Panc1 (cell line): ENCODE results near the gene SEC14L2.

Experiments used
- CTCF ChIP-seq: fragments of 450-650 bp; IDR thresholded peaks from 2 replicates; pipeline ENCODE4 v1.5.1; 2017; ENCODE audit warnings: mild to moderate bottlenecking
- SIN3A ChIP-seq: IDR thresholded peaks from 2 replicates; pipeline ENCODE4 v1.6.1; 2012; ENCODE audit warnings: low read depth, mild to moderate bottlenecking, low read length, moderate library complexity, borderline replicate concordance; ENCODE audit not compliant: insufficient read depth
- TF ChIP-seq, protein P1 (sequence below), 2 experiments: IDR thresholded peaks; 2 replicates each; pipeline ENCODE4 v1.6.1; 2011 to 2012; ENCODE audit warnings: low read depth in 2 of 2, control low read depth in 1 of 2, low read length in 1 of 2, mild to moderate bottlenecking in 1 of 2, moderate library complexity in 1 of 2; ENCODE audit not compliant: insufficient read depth in 1 of 2

- TF ChIP-seq CTCF (no peak), SIN3A (no peak)
- TF ChIP-seq, protein P1, sequence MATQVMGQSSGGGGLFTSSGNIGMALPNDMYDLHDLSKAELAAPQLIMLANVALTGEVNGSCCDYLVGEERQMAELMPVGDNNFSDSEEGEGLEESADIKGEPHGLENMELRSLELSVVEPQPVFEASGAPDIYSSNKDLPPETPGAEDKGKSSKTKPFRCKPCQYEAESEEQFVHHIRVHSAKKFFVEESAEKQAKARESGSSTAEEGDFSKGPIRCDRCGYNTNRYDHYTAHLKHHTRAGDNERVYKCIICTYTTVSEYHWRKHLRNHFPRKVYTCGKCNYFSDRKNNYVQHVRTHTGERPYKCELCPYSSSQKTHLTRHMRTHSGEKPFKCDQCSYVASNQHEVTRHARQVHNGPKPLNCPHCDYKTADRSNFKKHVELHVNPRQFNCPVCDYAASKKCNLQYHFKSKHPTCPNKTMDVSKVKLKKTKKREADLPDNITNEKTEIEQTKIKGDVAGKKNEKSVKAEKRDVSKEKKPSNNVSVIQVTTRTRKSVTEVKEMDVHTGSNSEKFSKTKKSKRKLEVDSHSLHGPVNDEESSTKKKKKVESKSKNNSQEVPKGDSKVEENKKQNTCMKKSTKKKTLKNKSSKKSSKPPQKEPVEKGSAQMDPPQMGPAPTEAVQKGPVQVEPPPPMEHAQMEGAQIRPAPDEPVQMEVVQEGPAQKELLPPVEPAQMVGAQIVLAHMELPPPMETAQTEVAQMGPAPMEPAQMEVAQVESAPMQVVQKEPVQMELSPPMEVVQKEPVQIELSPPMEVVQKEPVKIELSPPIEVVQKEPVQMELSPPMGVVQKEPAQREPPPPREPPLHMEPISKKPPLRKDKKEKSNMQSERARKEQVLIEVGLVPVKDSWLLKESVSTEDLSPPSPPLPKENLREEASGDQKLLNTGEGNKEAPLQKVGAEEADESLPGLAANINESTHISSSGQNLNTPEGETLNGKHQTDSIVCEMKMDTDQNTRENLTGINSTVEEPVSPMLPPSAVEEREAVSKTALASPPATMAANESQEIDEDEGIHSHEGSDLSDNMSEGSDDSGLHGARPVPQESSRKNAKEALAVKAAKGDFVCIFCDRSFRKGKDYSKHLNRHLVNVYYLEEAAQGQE (IDR thresholded peaks at IDR 0.05; ENCODE audit: insufficient read depth in 1 of 2, low read depth in 2 of 2, low read length in 1 of 2), result no peak
Observed at GRCh38 chr22:30423301-30423958, 26.6 kb downstream of the SEC14L2 start.
